ENCODE results near the gene PPTC7. TPM values are rescaled to one million over a fixed set of nuclear protein-coding genes. Genes with fewer than 3 reads are reported as not detected.
"Not testable (repeated sequence)": the region's sequence is repeated elsewhere in the genome, so short reads cannot be mapped to it uniquely, and the experiment has no call there.

The PPTC7 gene
- total RNA-seq, 1 experiment from 2014 or later, result 18.3 TPM

DNA sequence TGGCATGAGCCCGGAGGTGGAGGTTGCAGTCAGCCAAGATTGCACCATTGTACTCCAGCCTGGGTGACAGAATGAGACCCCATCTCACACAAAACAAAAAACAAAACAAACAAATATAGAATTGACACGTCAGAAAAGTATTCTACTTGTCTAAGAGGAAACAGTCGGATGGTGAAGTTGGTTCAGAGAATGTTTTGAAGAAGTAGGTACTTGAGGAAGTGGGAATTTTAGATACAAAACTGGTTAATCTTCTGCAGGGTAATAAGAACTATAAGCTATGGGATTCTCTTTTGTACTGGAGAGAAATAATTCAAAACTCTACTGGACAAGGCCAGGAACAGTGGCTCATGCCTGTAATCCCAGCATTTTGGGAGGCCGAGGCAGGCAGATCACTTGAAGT, 16.2 kb upstream of the PPTC7 start:
- no peaks in the 10 kb centered on the region for H3K36me3 ChIP-seq (ENCODE audit: low read depth)
- no TSS peak for BruUV-seq (replicated peaks)
- intact Hi-C loops (cut with micrococcal nuclease; ENCODE audit: unreplicated experiment), result no loop called here
- no peaks in the 10 kb centered on the region for H3K9me2 ChIP-seq (ENCODE audit: insufficient read depth)
- no peaks in the 10 kb centered on the region for H3K4me1 ChIP-seq (replicated peaks; ENCODE audit: insufficient read depth)
- H3K79me2 ChIP-seq (ENCODE audit: low read depth), result no peaks in the 10 kb centered on the region
- no peak overlapping the region for H2AFZ ChIP-seq
- ChIA-PET POLR2A (ENCODE audit: unreplicated experiment) (no interaction called here), CTCF (interaction anchor here (0.6 to 1.4 kb wide), 3 partner anchors 15 to 315 kb away, joined by 4 to 16 read pairs (median 6); no protein-coding TSS in a partner anchor)
- no peaks in the 10 kb centered on the region for H4K20me1 ChIP-seq (ENCODE audit: insufficient read depth)
- H3K27ac ChIP-seq, result no peak overlapping the region
- no peak overlapping the region for H3K4me3 ChIP-seq
- H3K4me2 ChIP-seq, result no peak overlapping the region
- no peaks in the 10 kb centered on the region for H3F3A ChIP-seq (ENCODE audit: insufficient read depth, low read depth)
- no peak for DNase-seq
- no peaks in the 10 kb centered on the region for H3K27me3 ChIP-seq (ENCODE audit: insufficient read depth, low read depth)
- H3K9me3 ChIP-seq (ENCODE audit: insufficient read depth, low read depth), result no peaks in the 10 kb centered on the region
- no peak for TF ChIP-seq EZH2 (IDR thresholded peaks at IDR 0.05; ENCODE audit: low read depth)
- TF ChIP-seq, protein P1, sequence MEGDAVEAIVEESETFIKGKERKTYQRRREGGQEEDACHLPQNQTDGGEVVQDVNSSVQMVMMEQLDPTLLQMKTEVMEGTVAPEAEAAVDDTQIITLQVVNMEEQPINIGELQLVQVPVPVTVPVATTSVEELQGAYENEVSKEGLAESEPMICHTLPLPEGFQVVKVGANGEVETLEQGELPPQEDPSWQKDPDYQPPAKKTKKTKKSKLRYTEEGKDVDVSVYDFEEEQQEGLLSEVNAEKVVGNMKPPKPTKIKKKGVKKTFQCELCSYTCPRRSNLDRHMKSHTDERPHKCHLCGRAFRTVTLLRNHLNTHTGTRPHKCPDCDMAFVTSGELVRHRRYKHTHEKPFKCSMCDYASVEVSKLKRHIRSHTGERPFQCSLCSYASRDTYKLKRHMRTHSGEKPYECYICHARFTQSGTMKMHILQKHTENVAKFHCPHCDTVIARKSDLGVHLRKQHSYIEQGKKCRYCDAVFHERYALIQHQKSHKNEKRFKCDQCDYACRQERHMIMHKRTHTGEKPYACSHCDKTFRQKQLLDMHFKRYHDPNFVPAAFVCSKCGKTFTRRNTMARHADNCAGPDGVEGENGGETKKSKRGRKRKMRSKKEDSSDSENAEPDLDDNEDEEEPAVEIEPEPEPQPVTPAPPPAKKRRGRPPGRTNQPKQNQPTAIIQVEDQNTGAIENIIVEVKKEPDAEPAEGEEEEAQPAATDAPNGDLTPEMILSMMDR (conservative IDR thresholded peaks at IDR 0.05), result no peak

DNA sequence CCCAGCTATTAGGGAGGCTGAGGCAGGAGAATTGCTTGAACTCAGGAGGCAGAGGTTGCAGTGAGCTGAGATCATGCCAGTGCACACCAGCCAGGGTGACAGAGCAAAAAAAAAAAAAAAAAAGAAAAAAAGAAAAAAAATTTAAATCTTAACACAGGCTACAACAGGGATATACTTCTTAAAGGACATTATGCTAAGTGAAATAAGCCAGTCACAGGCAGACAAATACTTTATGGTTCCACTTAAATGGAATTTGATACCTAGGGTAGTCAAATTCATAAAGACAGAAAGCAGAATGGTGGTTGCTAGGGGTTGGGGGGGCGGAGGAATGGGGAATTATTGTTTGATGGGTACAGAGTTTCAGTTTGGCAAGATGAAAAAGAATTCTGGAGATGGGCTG, 14.8 kb upstream of the PPTC7 start:
- Histone ChIP-seq H4K20me1 (ENCODE audit: insufficient read depth) (no peaks in the 10 kb centered on the region), H3K27ac (no peak overlapping the region), H3K79me2 (ENCODE audit: low read depth) (no peaks in the 10 kb centered on the region), H3K36me3 (ENCODE audit: low read depth) (no peaks in the 10 kb centered on the region), H3K27me3 (ENCODE audit: insufficient read depth, low read depth) (no peaks in the 10 kb centered on the region), H3K9me2 (ENCODE audit: insufficient read depth) (no peaks in the 10 kb centered on the region), H3K9me3 (ENCODE audit: insufficient read depth, low read depth) (no peaks in the 10 kb centered on the region), H3K4me1 (replicated peaks; ENCODE audit: insufficient read depth) (no peaks in the 10 kb centered on the region), H2AFZ (no peak overlapping the region), H3K4me3 (no peak overlapping the region), H3F3A (ENCODE audit: insufficient read depth, low read depth) (no peaks in the 10 kb centered on the region), H3K4me2 (no peak overlapping the region)
- no peak for DNase-seq
- ChIA-PET POLR2A (ENCODE audit: unreplicated experiment) (no interaction called here), CTCF (interaction anchor here (0.6 kb wide), 1 partner anchor 148 kb away, joined by 18 read pairs; the partner anchor contains the start of gene ARPC3)
- intact Hi-C loops (cut with micrococcal nuclease; ENCODE audit: unreplicated experiment), result no loop called here
- TF ChIP-seq, protein P1 (conservative IDR thresholded peaks at IDR 0.05), result no peak
- BruUV-seq (replicated peaks), result no TSS peak

DNA sequence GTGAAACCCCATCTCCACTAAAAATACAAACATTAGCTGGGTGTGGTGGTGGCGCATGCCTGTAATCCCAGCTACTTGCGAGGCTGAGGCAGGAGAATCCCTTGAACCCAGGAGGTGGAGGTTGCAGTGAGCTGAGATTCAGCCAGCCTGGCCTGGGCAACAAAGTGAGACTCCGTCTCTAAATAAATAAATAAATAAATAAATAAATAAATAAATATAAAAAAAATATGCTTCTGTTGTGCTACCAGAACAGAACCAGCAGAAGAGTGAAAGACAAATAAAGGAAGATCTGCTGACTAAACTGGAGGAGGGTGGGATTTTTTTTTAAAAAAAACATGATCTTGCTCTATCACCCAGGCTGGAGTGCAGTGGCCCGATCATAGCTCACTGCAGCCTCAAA, 9.8 kb upstream of the PPTC7 start:
- not testable (repeated sequence) for DNase-seq; H3K36me3 ChIP-seq (ENCODE audit: low read depth); H3K9me3 ChIP-seq (ENCODE audit: insufficient read depth, low read depth); H3K79me2 ChIP-seq (ENCODE audit: low read depth); H3K4me3 ChIP-seq; H4K20me1 ChIP-seq (ENCODE audit: insufficient read depth); H2AFZ ChIP-seq; H3K9me2 ChIP-seq (ENCODE audit: insufficient read depth); H3K27ac ChIP-seq; H3K27me3 ChIP-seq (ENCODE audit: insufficient read depth, low read depth); H3K4me2 ChIP-seq; BruUV-seq (replicated peaks)
- CTCF ChIA-PET, result interaction anchor here (0.6 kb wide), 1 partner anchor 31 kb away, joined by 6 read pairs; no protein-coding TSS in a partner anchor
- intact Hi-C loops (cut with micrococcal nuclease; ENCODE audit: unreplicated experiment), result loop anchor here (5.0 kb wide), 1 partner anchor 36 kb away; no protein-coding TSS in a partner anchor
- peaks cover 17% of the 10 kb centered on the region for H3K4me1 ChIP-seq (replicated peaks; ENCODE audit: insufficient read depth)
- H3F3A ChIP-seq (ENCODE audit: insufficient read depth, low read depth), result peaks cover 14% of the 10 kb centered on the region
- POLR2A ChIA-PET (ENCODE audit: unreplicated experiment), result interaction anchor here (0.6 kb wide), 1 partner anchor 54 kb away, joined by 5 read pairs; no protein-coding TSS in a partner anchor

DNA sequence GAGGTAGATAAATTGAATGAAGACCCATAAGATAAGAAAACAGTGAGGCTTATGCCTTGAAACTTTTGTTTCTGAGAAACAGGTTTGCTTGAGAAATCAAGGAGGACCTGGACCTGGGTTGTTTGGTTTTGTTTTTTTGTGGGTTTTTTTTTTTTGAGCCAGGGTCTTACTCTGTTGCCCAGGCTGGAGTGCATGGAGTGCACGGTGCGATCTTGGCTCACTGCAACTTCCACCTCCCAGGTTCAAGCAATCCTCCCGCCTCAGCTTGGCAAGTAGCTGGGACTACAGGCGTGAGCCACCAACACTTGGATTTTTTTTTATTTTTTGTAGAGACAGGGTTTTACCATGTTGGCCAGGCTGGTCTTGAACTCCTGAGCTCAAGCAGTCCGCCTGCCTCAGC, 9.0 kb upstream of the PPTC7 start:
- POLR2A ChIA-PET (ENCODE audit: unreplicated experiment), result no interaction called here

More for the DNA sequence above, 9.0 kb upstream of the PPTC7 start:
- no peaks in the 10 kb centered on the region for H3K79me2 ChIP-seq (ENCODE audit: low read depth)
- no peaks in the 10 kb centered on the region for H3K9me3 ChIP-seq (ENCODE audit: insufficient read depth, low read depth)
- no peaks in the 10 kb centered on the region for H4K20me1 ChIP-seq (ENCODE audit: insufficient read depth)
- H3F3A ChIP-seq (ENCODE audit: insufficient read depth, low read depth), result peaks cover 14% of the 10 kb centered on the region
- no TSS peak for BruUV-seq (replicated peaks)
- peaks cover 17% of the 10 kb centered on the region for H3K4me1 ChIP-seq (replicated peaks; ENCODE audit: insufficient read depth)
- TF ChIP-seq EZH2 (IDR thresholded peaks at IDR 0.05; ENCODE audit: low read depth), result no peak
- TF ChIP-seq, protein P1 (conservative IDR thresholded peaks at IDR 0.05), result no peak
- CTCF ChIA-PET, result no interaction called here
- DNase-seq, result no peak
- H3K27me3 ChIP-seq (ENCODE audit: insufficient read depth, low read depth), result no peaks in the 10 kb centered on the region
- H3K36me3 ChIP-seq (ENCODE audit: low read depth), result no peaks in the 10 kb centered on the region
- intact Hi-C loops (cut with micrococcal nuclease; ENCODE audit: unreplicated experiment), result loop anchor here (5.0 kb wide), 1 partner anchor 35 kb away; no protein-coding TSS in a partner anchor
- H3K27ac ChIP-seq, result no peak overlapping the region
- no peak overlapping the region for H2AFZ ChIP-seq
- H3K9me2 ChIP-seq (ENCODE audit: insufficient read depth), result no peaks in the 10 kb centered on the region
- H3K4me2 ChIP-seq, result peak overlapping the region; percentile 46
- H3K4me3 ChIP-seq, result no peak overlapping the region
